Measurements from ENCODE around the gene BRK1.

DNA sequence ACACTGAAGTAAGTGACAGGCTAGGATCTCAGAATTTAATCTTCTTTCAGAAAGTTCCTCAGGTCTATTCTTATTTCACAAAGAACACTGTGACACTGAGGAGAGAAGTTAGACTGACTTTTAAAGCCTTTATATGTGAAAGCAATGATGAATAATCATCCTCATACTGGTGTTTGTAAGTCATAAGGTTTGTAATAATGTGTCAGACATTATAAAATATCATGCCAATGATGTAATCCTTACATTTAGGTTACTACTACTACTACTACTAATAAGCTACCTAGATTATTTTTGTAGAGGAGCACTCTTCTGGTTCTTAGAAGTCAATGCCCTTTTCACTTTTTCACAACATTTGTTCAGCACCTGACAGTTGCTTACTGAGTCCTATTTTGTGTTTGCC lies 40.8 kb upstream of the BRK1 start:
- no peak for TF ChIP-seq RAD21 (IDR thresholded peaks at IDR 0.05)
- TF ChIP-seq, protein P1, sequence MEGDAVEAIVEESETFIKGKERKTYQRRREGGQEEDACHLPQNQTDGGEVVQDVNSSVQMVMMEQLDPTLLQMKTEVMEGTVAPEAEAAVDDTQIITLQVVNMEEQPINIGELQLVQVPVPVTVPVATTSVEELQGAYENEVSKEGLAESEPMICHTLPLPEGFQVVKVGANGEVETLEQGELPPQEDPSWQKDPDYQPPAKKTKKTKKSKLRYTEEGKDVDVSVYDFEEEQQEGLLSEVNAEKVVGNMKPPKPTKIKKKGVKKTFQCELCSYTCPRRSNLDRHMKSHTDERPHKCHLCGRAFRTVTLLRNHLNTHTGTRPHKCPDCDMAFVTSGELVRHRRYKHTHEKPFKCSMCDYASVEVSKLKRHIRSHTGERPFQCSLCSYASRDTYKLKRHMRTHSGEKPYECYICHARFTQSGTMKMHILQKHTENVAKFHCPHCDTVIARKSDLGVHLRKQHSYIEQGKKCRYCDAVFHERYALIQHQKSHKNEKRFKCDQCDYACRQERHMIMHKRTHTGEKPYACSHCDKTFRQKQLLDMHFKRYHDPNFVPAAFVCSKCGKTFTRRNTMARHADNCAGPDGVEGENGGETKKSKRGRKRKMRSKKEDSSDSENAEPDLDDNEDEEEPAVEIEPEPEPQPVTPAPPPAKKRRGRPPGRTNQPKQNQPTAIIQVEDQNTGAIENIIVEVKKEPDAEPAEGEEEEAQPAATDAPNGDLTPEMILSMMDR (IDR thresholded peaks at IDR 0.05; ENCODE audit: low read depth, low read length, missing input control) = no peak
- TF ChIP-seq, protein P2, sequence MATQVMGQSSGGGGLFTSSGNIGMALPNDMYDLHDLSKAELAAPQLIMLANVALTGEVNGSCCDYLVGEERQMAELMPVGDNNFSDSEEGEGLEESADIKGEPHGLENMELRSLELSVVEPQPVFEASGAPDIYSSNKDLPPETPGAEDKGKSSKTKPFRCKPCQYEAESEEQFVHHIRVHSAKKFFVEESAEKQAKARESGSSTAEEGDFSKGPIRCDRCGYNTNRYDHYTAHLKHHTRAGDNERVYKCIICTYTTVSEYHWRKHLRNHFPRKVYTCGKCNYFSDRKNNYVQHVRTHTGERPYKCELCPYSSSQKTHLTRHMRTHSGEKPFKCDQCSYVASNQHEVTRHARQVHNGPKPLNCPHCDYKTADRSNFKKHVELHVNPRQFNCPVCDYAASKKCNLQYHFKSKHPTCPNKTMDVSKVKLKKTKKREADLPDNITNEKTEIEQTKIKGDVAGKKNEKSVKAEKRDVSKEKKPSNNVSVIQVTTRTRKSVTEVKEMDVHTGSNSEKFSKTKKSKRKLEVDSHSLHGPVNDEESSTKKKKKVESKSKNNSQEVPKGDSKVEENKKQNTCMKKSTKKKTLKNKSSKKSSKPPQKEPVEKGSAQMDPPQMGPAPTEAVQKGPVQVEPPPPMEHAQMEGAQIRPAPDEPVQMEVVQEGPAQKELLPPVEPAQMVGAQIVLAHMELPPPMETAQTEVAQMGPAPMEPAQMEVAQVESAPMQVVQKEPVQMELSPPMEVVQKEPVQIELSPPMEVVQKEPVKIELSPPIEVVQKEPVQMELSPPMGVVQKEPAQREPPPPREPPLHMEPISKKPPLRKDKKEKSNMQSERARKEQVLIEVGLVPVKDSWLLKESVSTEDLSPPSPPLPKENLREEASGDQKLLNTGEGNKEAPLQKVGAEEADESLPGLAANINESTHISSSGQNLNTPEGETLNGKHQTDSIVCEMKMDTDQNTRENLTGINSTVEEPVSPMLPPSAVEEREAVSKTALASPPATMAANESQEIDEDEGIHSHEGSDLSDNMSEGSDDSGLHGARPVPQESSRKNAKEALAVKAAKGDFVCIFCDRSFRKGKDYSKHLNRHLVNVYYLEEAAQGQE (IDR thresholded peaks at IDR 0.05) = no peak
- TF ChIP-seq JUND (IDR thresholded peaks at IDR 0.05) = no peak
- no peak for TF ChIP-seq TAF1 (conservative IDR thresholded peaks at IDR 0.05)

Data from liver (tissue), 3 donors.